Fibroblast of the aortic adventitia (primary cell): ENCODE data around the gene MED9. TPM values are rescaled to one million over a fixed set of nuclear protein-coding genes. Genes with fewer than 3 reads are reported as not detected.

Experiments used
- DNase-seq: peaks from one replicate; pipeline ENCODE4 v3.0.0-alpha.2; 2010; ENCODE audit warnings: low read depth
- H3K4me3 ChIP-seq: 2 replicates; pipeline ENCODE4 v1.5.1; 2011; ENCODE audit warnings: low read depth, mild to moderate bottlenecking, control low read depth, low read length, moderate library complexity
- CTCF ChIP-seq: IDR thresholded peaks from 2 replicates; pipeline ENCODE4 v1.5.1; 2011; ENCODE audit warnings: mild to moderate bottlenecking, low read length, control low read depth, inconsistent platforms; ENCODE audit not compliant: insufficient read depth
- total RNA-seq: library from RNA; depleted of rRNA; stranded (reverse); fragments of >200 nt; gene quantifications from 2 replicates; pipeline ENCODE4 v1.2.3, GENCODE V29; 2012; ENCODE audit warnings: low replicate concordance

Gene MED9
- total RNA-seq, 1 donor = 10.9 TPM

GRCh38 chr17:17535957-17536356 is 59.2 kb downstream of the MED9 start:
- H3K4me3 ChIP-seq = no peak overlapping the region
- DNase-seq = no peak
- TF ChIP-seq CTCF = no peak

GRCh38 chr17:17536702-17537101 is 59.9 kb downstream of the MED9 start:
- no peak for DNase-seq

GRCh38 chr17:17537311-17538099 is 60.7 kb downstream of the MED9 start:
- no peak for DNase-seq
- no peak overlapping the region for H3K4me3 ChIP-seq
- no peak for TF ChIP-seq CTCF

More at GRCh38 chr17:17536702-17537101, 59.9 kb downstream of the MED9 start:
- no peak overlapping the region for H3K4me3 ChIP-seq
- TF ChIP-seq CTCF = no peak

- H3K4me3 ChIP-seq = no peak overlapping the region
- peak; percentile 8 for DNase-seq
- TF ChIP-seq CTCF = no peak
Measured at GRCh38 chr17:17538417-17539391, 61.9 kb downstream of the MED9 start.

GRCh38 chr17:17539591-17539990 is 62.8 kb downstream of the MED9 start:
- no peak for TF ChIP-seq CTCF
- H3K4me3 ChIP-seq = no peak overlapping the region
- DNase-seq = no peak

DNA sequence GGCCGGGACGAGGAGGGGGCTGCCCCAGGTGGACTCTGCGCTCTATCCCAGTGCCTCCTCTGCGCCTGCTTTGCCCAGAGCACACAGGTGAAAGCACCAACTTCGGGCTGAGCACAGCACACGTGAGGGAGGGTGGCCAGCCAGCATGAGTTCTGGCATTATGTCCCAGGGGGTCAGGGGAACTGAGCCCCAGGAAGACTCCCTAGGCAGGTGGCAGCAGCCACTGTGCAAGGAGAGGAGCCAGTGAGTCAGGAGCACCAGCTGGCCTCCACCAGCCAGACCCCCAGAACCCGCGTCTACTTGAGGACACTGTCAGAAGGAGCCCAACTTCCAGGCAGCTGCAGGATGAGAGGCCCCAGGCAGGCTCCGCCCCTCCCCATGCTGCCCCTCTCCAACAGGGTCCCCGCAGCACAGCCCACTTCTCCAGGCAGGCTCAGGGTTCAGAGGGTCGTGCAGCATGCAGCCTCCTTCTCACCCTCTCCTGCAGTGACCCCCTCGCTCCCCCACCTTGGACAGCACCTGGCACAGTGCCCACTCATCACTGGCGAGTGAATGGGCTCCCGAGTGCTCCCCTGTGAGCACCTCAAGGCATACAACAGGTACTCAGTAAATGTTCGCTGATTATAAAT is 63.6 kb downstream of the MED9 start:
- H3K4me3 ChIP-seq = no peak overlapping the region
- no peak for DNase-seq
- no peak for TF ChIP-seq CTCF
